MM.1S (cell line): ENCODE results near the gene LRRN4.

Experiments used
- DNase-seq: peaks from one replicate; pipeline ENCODE4 v3.0.0-alpha.2; 2015
- H2AFZ ChIP-seq: fragments of 300-600 bp; sonication (generic); 2 replicates; pipeline ENCODE4 v1.6.0; 2016; ENCODE audit warnings: antibody characterized with exemption, low read length
- H3F3A ChIP-seq: fragments of 300-600 bp; sonication (generic); 2 replicates; pipeline ENCODE4 v1.6.1; 2016; ENCODE audit warnings: mild to moderate bottlenecking, antibody characterized with exemption, low read length, moderate library complexity, mixed read lengths; ENCODE audit not compliant: insufficient read depth
- H3K27ac ChIP-seq: fragments of 300-600 bp; sonication (generic); 2 replicates; pipeline ENCODE4 v1.5.1; 2016; ENCODE audit warnings: mild to moderate bottlenecking, low read length
- H3K27me3 ChIP-seq: fragments of 300-600 bp; sonication (generic); replicated peaks from 2 replicates; pipeline ENCODE4 v1.6.0; 2016; ENCODE audit warnings: low read length; ENCODE audit not compliant: insufficient read depth
- H3K36me3 ChIP-seq: fragments of 300-600 bp; sonication (generic); replicated peaks from 2 replicates; pipeline ENCODE4 v1.6.1; 2016; ENCODE audit warnings: mild to moderate bottlenecking, low read length, mixed read lengths; ENCODE audit not compliant: insufficient read depth
- H3K4me1 ChIP-seq: fragments of 300-600 bp; sonication (generic); 2 replicates; pipeline ENCODE4 v1.6.1; 2016; ENCODE audit warnings: low read length, mixed read lengths
- H3K4me2 ChIP-seq: fragments of 300-600 bp; sonication (generic); 2 replicates; pipeline ENCODE4 v1.6.0; 2016; ENCODE audit warnings: low read depth, low read length
- H3K4me3 ChIP-seq: fragments of 300-600 bp; sonication (generic); 2 replicates; pipeline ENCODE4 v1.5.1; 2016; ENCODE audit warnings: low read length, mixed read lengths
- H3K79me2 ChIP-seq: fragments of 300-600 bp; sonication (generic); 2 replicates; pipeline ENCODE4 v1.6.1; 2016; ENCODE audit warnings: mixed run types, low read length, mixed read lengths
- H3K9ac ChIP-seq: fragments of 300-600 bp; sonication (generic); 2 replicates; pipeline ENCODE4 v1.6.1; 2016; ENCODE audit warnings: low read length, mixed read lengths
- H3K9me2 ChIP-seq: fragments of 300-600 bp; sonication (generic); replicated peaks from 2 replicates; pipeline ENCODE4 v1.6.1; 2016; ENCODE audit warnings: mild to moderate bottlenecking, low read length, mixed read lengths; ENCODE audit not compliant: insufficient read depth
- H3K9me3 ChIP-seq: fragments of 300-600 bp; sonication (generic); replicated peaks from 2 replicates; pipeline ENCODE4 v1.6.1; 2016; ENCODE audit warnings: mild to moderate bottlenecking, low read length, mixed read lengths; ENCODE audit not compliant: insufficient read depth
- H4K20me1 ChIP-seq: fragments of 300-600 bp; sonication (generic); 2 replicates; pipeline ENCODE4 v1.6.1; 2016; ENCODE audit warnings: mild to moderate bottlenecking, low read length, moderate library complexity, mixed read lengths; ENCODE audit not compliant: insufficient read depth
- CTCF ChIP-seq: fragments of 300-600 bp; sonication (generic); IDR thresholded peaks from 2 replicates; pipeline ENCODE4 v1.5.1; 2016; ENCODE audit warnings: antibody characterized with exemption, low read length, mixed read lengths
- EZH2 ChIP-seq: fragments of 300-600 bp; sonication (generic); optimal IDR thresholded peaks from 2 replicates; pipeline ENCODE3; 2017; ENCODE audit warnings: low read depth, mild to moderate bottlenecking, antibody characterized with exemption, low read length, mixed read lengths
- EZH2phosphoT487 ChIP-seq: fragments of 300-600 bp; sonication (generic); IDR thresholded peaks from 2 replicates; pipeline ENCODE4 v1.6.1; 2018; ENCODE audit warnings: antibody characterized with exemption, low read length

The LRRN4 gene

GRCh38 chr20:6100246-6100645, 46.4 kb upstream of the LRRN4 start:
- Histone ChIP-seq H3K79me2 (no peaks in the 10 kb centered on the region), H4K20me1 (no peaks in the 10 kb centered on the region)

GRCh38 chr20:6099819-6100218, 46.0 kb upstream of the LRRN4 start:
- H3K4me3 ChIP-seq, result no peak overlapping the region
- H3K27ac ChIP-seq, result no peak overlapping the region
- no peaks in the 10 kb centered on the region for H3K27me3 ChIP-seq
- DNase-seq, result no peak
- H3F3A ChIP-seq, result peaks cover 10% of the 10 kb centered on the region
- no peaks in the 10 kb centered on the region for H3K79me2 ChIP-seq
- no peak overlapping the region for H2AFZ ChIP-seq
- H3K4me2 ChIP-seq, result no peak overlapping the region
- H3K36me3 ChIP-seq, result no peaks in the 10 kb centered on the region; the same call in 1 of the 2 replicates
- no peak for TF ChIP-seq EZH2phosphoT487
- no peak for TF ChIP-seq CTCF
- no peak for TF ChIP-seq EZH2
- H4K20me1 ChIP-seq, result no peaks in the 10 kb centered on the region
- no peaks in the 10 kb centered on the region for H3K9me2 ChIP-seq
- peaks cover 20% of the 10 kb centered on the region for H3K4me1 ChIP-seq
- H3K9me3 ChIP-seq, result no peaks in the 10 kb centered on the region
- H3K9ac ChIP-seq, result no peak overlapping the region

More at GRCh38 chr20:6100246-6100645, 46.4 kb upstream of the LRRN4 start:
- peaks cover 10% of the 10 kb centered on the region for H3F3A ChIP-seq
- no peaks in the 10 kb centered on the region for H3K9me2 ChIP-seq
- no peak overlapping the region for H2AFZ ChIP-seq
- no peak overlapping the region for H3K27ac ChIP-seq
- peaks cover 23% of the 10 kb centered on the region for H3K4me1 ChIP-seq
- H3K9ac ChIP-seq, result no peak overlapping the region
- no peak overlapping the region for H3K4me2 ChIP-seq
- H3K9me3 ChIP-seq, result no peaks in the 10 kb centered on the region
- no peak overlapping the region for H3K4me3 ChIP-seq
- H3K36me3 ChIP-seq, result no peaks in the 10 kb centered on the region; the same call in 1 of the 2 replicates
- TF ChIP-seq EZH2 (no peak), EZH2phosphoT487 (no peak), CTCF (no peak)
- DNase-seq, result no peak
- H3K27me3 ChIP-seq, result no peaks in the 10 kb centered on the region

- Histone ChIP-seq H4K20me1 (no peaks in the 10 kb centered on the region), H3K4me1 (no peaks in the 10 kb centered on the region), H3K9ac (no peak overlapping the region), H3K4me3 (no peak overlapping the region), H2AFZ (no peak overlapping the region), H3K79me2 (no peaks in the 10 kb centered on the region), H3K9me3 (no peaks in the 10 kb centered on the region), H3K4me2 (no peak overlapping the region), H3K36me3 (no peaks in the 10 kb centered on the region; the same call in 1 of the 2 replicates), H3F3A (no peaks in the 10 kb centered on the region), H3K27ac (no peak overlapping the region), H3K9me2 (no peaks in the 10 kb centered on the region), H3K27me3 (no peaks in the 10 kb centered on the region)
- TF ChIP-seq EZH2, result no peak
- no peak for TF ChIP-seq CTCF
- no peak for TF ChIP-seq EZH2phosphoT487
- DNase-seq, result no peak
Measured at GRCh38 chr20:6095409-6095808, 41.5 kb upstream of the LRRN4 start.
